ENCODE measurements around the gene PIK3R5.

The PIK3R5 gene

GRCh38 chr17:8960325-8961140 is 5.0 kb downstream of the PIK3R5 start:
- Histone ChIP-seq H3K27me3 (ENCODE audit: insufficient read depth, low read length, poor library complexity) (no peaks in the 10 kb centered on the region), H2BK120ac (ENCODE audit: low read depth, low read length) (no peak overlapping the region), H4K5ac (ENCODE audit: low read length) (no peak overlapping the region), H3K79me2 (ENCODE audit: control insufficient read depth, insufficient read depth, low read length) (no peaks in the 10 kb centered on the region), H3K4me2 (ENCODE audit: low read length) (no peak overlapping the region), H3K27ac (ENCODE audit: low read depth, low read length) (no peak overlapping the region), H2BK5ac (ENCODE audit: low read length) (no peak overlapping the region), H3K4ac (ENCODE audit: low read depth, low read length) (no peak overlapping the region), H3K9ac (ENCODE audit: low read length) (no peak overlapping the region), H2BK15ac (replicated peaks; ENCODE audit: low read depth) (no peak overlapping the region), H3K56ac (ENCODE audit: low read length) (no peak overlapping the region), H3K79me1 (ENCODE audit: low read length) (no peaks in the 10 kb centered on the region), H3K36me3 (ENCODE audit: control insufficient read depth, insufficient read depth, low read length) (no peaks in the 10 kb centered on the region), H4K8ac (ENCODE audit: low read depth, low read length) (no peak overlapping the region), H2AK5ac (ENCODE audit: low read length) (no peak overlapping the region), H3K4me1 (ENCODE audit: control insufficient read depth, low read depth, low read length) (no peaks in the 10 kb centered on the region), H3K4me3 (ENCODE audit: low read length) (no peak overlapping the region), H3K23ac (ENCODE audit: low read length) (no peak overlapping the region), H3K18ac (ENCODE audit: low read length) (no peak overlapping the region)
- no peak for DNase-seq
- WGBS (ENCODE audit: extremely low coverage, insufficient coverage, low lambda C conversion rate): no CpG with 5 or more reads among the region's 10 CpGs

DNA sequence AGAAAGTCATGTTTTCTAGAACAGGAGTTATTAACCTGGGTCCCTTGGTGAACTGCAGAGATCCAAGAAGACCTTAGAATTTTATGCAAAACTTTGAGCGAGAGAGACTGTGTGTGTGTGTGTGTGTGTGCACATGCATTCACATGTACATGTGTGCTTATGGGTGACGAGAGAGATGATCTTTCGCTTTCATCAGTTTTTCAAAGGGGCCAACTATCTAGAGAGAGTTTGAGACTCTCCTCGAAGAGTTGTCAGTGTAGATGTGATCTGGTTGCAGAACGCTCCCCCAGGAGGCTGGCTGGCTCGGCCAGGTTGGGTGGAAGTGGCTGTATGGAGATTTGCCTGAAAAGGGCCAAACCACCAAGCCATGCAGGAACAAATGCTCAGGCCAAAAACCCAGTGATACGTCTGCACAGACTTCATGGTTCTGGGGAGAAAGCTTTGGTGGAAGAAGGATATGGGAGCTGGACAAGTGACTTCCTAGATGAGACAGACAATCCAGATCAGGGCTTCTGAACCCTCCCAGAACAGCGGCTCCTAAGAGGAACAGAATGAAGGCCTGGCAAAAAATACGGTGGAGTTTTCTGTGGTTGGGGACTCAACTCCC is 6.1 kb downstream of the PIK3R5 start:
- H2BK15ac ChIP-seq (replicated peaks; ENCODE audit: low read depth): no peak overlapping the region
- no peak overlapping the region for H4K5ac ChIP-seq (ENCODE audit: low read length)
- H3K4me3 ChIP-seq (ENCODE audit: low read length): no peak overlapping the region
- no peak overlapping the region for H3K9ac ChIP-seq (ENCODE audit: low read length)
- H2BK5ac ChIP-seq (ENCODE audit: low read length): no peak overlapping the region
- H3K23ac ChIP-seq (ENCODE audit: low read length): no peak overlapping the region
- H3K79me2 ChIP-seq (ENCODE audit: control insufficient read depth, insufficient read depth, low read length): no peaks in the 10 kb centered on the region
- no peak overlapping the region for H2AK5ac ChIP-seq (ENCODE audit: low read length)
- H3K27me3 ChIP-seq (ENCODE audit: insufficient read depth, low read length, poor library complexity): no peaks in the 10 kb centered on the region
- H3K27ac ChIP-seq (ENCODE audit: low read depth, low read length): no peak overlapping the region
- no peak overlapping the region for H3K56ac ChIP-seq (ENCODE audit: low read length)
- H2BK120ac ChIP-seq (ENCODE audit: low read depth, low read length): no peak overlapping the region
- no peaks in the 10 kb centered on the region for H3K36me3 ChIP-seq (ENCODE audit: control insufficient read depth, insufficient read depth, low read length)
- no peaks in the 10 kb centered on the region for H3K79me1 ChIP-seq (ENCODE audit: low read length)
- WGBS (ENCODE audit: extremely low coverage, insufficient coverage, low lambda C conversion rate): no CpG with 5 or more reads among the region's 9 CpGs
- no peak for DNase-seq
- no peak overlapping the region for H3K4ac ChIP-seq (ENCODE audit: low read depth, low read length)
- H3K4me2 ChIP-seq (ENCODE audit: low read length): no peak overlapping the region
- H3K4me1 ChIP-seq (ENCODE audit: control insufficient read depth, low read depth, low read length): no peaks in the 10 kb centered on the region
- H4K8ac ChIP-seq (ENCODE audit: low read depth, low read length): no peak overlapping the region
- H3K18ac ChIP-seq (ENCODE audit: low read length): no peak overlapping the region

DNA sequence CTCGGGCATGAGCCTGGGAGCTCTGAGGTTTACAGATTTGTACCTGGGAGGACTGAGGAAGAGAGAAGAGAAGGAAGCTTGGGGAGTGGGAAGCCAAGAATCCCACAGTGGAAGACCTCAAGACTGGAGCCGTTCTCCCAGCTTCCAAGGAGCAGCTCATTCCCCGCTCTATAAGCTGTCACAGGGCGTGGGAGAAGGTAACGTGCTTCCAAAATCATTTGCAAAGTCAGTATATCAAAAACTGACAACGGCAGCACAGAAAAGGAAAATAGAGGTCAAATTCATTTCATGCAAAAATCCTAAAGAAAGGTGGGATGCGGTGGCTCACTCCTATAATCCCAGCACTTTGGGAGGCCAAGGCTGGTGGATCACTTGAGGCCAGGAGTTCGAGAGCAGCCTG is 7.8 kb downstream of the PIK3R5 start:
- Histone ChIP-seq H3K9ac (ENCODE audit: low read length) (no peak overlapping the region), H3K4me2 (ENCODE audit: low read length) (no peak overlapping the region), H3K23ac (ENCODE audit: low read length) (no peak overlapping the region), H3K18ac (ENCODE audit: low read length) (no peak overlapping the region), H3K27ac (ENCODE audit: low read depth, low read length) (no peak overlapping the region), H3K56ac (ENCODE audit: low read length) (no peak overlapping the region), H2BK120ac (ENCODE audit: low read depth, low read length) (no peak overlapping the region), H3K4ac (ENCODE audit: low read depth, low read length) (no peak overlapping the region), H3K36me3 (ENCODE audit: control insufficient read depth, insufficient read depth, low read length) (no peaks in the 10 kb centered on the region), H3K79me1 (ENCODE audit: low read length) (no peaks in the 10 kb centered on the region), H3K27me3 (ENCODE audit: insufficient read depth, low read length, poor library complexity) (no peaks in the 10 kb centered on the region), H3K79me2 (ENCODE audit: control insufficient read depth, insufficient read depth, low read length) (no peaks in the 10 kb centered on the region), H4K5ac (ENCODE audit: low read length) (no peak overlapping the region), H2BK5ac (ENCODE audit: low read length) (no peak overlapping the region), H2BK15ac (replicated peaks; ENCODE audit: low read depth) (no peak overlapping the region), H3K4me3 (ENCODE audit: low read length) (no peak overlapping the region), H4K8ac (ENCODE audit: low read depth, low read length) (no peak overlapping the region), H2AK5ac (ENCODE audit: low read length) (no peak overlapping the region), H3K4me1 (ENCODE audit: control insufficient read depth, low read depth, low read length) (no peaks in the 10 kb centered on the region)
- WGBS (ENCODE audit: extremely low coverage, insufficient coverage, low lambda C conversion rate): no CpG with 5 or more reads among the region's 8 CpGs
- DNase-seq: no peak

DNA sequence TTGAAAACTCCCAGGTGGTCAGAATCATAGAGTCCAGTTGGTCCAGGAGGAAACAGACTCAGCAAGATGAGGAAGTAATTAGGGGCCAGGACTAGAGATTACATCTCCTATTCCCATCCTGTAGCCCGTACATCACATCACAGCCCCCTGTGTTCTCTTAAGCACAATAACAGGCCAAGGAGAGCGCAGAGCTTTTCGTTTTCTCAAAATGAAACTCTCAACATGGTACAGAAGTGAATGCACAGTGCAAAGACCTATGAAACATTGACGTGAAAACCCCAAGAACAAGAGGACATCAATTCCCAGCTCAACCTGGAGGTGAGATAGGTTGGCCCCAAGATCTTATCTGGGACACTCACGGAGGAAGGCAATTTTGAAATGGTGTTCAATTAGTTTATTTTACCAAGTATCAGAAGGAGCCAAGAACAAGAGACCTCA is 9.0 kb downstream of the PIK3R5 start:
- WGBS (ENCODE audit: extremely low coverage, insufficient coverage, low lambda C conversion rate): no CpG with 5 or more reads among the region's 5 CpGs
- no peak overlapping the region for H2AK5ac ChIP-seq (ENCODE audit: low read length)

GRCh38 chr17:8955021-8955959 is 10.2 kb downstream of the PIK3R5 start:
- Histone ChIP-seq H3K4me3 (ENCODE audit: low read length) (no peak overlapping the region), H3K23ac (ENCODE audit: low read length) (no peak overlapping the region), H3K79me1 (ENCODE audit: low read length) (no peaks in the 10 kb centered on the region), H2AK5ac (ENCODE audit: low read length) (no peak overlapping the region), H3K9ac (ENCODE audit: low read length) (no peak overlapping the region), H3K27ac (ENCODE audit: low read depth, low read length) (no peak overlapping the region), H4K8ac (ENCODE audit: low read depth, low read length) (no peak overlapping the region), H3K4ac (ENCODE audit: low read depth, low read length) (no peak overlapping the region), H2BK5ac (ENCODE audit: low read length) (no peak overlapping the region), H3K79me2 (ENCODE audit: control insufficient read depth, insufficient read depth, low read length) (no peaks in the 10 kb centered on the region), H3K27me3 (ENCODE audit: insufficient read depth, low read length, poor library complexity) (no peaks in the 10 kb centered on the region), H3K36me3 (ENCODE audit: control insufficient read depth, insufficient read depth, low read length) (no peaks in the 10 kb centered on the region), H3K18ac (ENCODE audit: low read length) (no peak overlapping the region), H3K56ac (ENCODE audit: low read length) (no peak overlapping the region), H3K4me2 (ENCODE audit: low read length) (no peak overlapping the region), H2BK15ac (replicated peaks; ENCODE audit: low read depth) (no peak overlapping the region), H4K5ac (ENCODE audit: low read length) (no peak overlapping the region), H3K4me1 (ENCODE audit: control insufficient read depth, low read depth, low read length) (no peaks in the 10 kb centered on the region), H2BK120ac (ENCODE audit: low read depth, low read length) (no peak overlapping the region)
- no CpG with 5 or more reads among the region's 12 CpGs for WGBS (ENCODE audit: extremely low coverage, insufficient coverage, low lambda C conversion rate)
- no peak for DNase-seq

More for the DNA sequence above, 9.0 kb downstream of the PIK3R5 start:
- Histone ChIP-seq H3K4me2 (ENCODE audit: low read length) (no peak overlapping the region), H3K23ac (ENCODE audit: low read length) (no peak overlapping the region), H3K18ac (ENCODE audit: low read length) (no peak overlapping the region), H2BK15ac (replicated peaks; ENCODE audit: low read depth) (no peak overlapping the region), H2BK5ac (ENCODE audit: low read length) (no peak overlapping the region), H3K4me1 (ENCODE audit: control insufficient read depth, low read depth, low read length) (no peaks in the 10 kb centered on the region), H4K8ac (ENCODE audit: low read depth, low read length) (no peak overlapping the region), H3K9ac (ENCODE audit: low read length) (no peak overlapping the region), H3K4ac (ENCODE audit: low read depth, low read length) (no peak overlapping the region), H4K5ac (ENCODE audit: low read length) (no peak overlapping the region), H3K79me2 (ENCODE audit: control insufficient read depth, insufficient read depth, low read length) (no peaks in the 10 kb centered on the region), H3K27me3 (ENCODE audit: insufficient read depth, low read length, poor library complexity) (no peaks in the 10 kb centered on the region), H2BK120ac (ENCODE audit: low read depth, low read length) (no peak overlapping the region), H3K27ac (ENCODE audit: low read depth, low read length) (no peak overlapping the region), H3K36me3 (ENCODE audit: control insufficient read depth, insufficient read depth, low read length) (no peaks in the 10 kb centered on the region), H3K79me1 (ENCODE audit: low read length) (no peaks in the 10 kb centered on the region), H3K56ac (ENCODE audit: low read length) (no peak overlapping the region), H3K4me3 (ENCODE audit: low read length) (no peak overlapping the region)
- DNase-seq: no peak
